Measurements from ENCODE around the gene PHYHD1. TPM values are rescaled to one million over a fixed set of nuclear protein-coding genes. Genes with fewer than 3 reads are reported as not detected.

The PHYHD1 gene
- total RNA-seq, 1 experiment from 2014 or later: not detected

GRCh38 chr9:128937310-128938165 lies 16.8 kb downstream of the PHYHD1 start:
- ChIA-PET CTCF (interaction anchor here (1.0 kb wide), 1 partner anchor 12 kb away, joined by 3 read pairs; no protein-coding TSS in a partner anchor), POLR2A (no interaction called here)
- DNase-seq (ENCODE audit: low read depth, low spot score) (no peak), ATAC-seq (no peak)
- Histone ChIP-seq H3K4me3 (ENCODE audit: low read depth in 2 of 2, low read length in 2 of 2) (no peak overlapping the region), H3K27me3 (ENCODE audit: control insufficient read depth, insufficient read depth, low read length) (no peaks in the 10 kb centered on the region), H3K36me3 (ENCODE audit: control insufficient read depth, insufficient read depth, low read length) (no peaks in the 10 kb centered on the region), H3K27ac (ENCODE audit: low read length) (no peak overlapping the region), H3K4me1 (ENCODE audit: control insufficient read depth, insufficient read depth, low read length) (no peaks in the 10 kb centered on the region), H3K9me3 (ENCODE audit: control insufficient read depth, insufficient read depth, low read depth, low read length) (no peaks in the 10 kb centered on the region)
- intact Hi-C loops (cut with micrococcal nuclease; ENCODE audit: unreplicated experiment) (no loop called here), in situ Hi-C loops (cut with HindIII; ENCODE audit: low pct_unique_long_range_greater_than_20kb, low sequenced_read_pairs) (no loop called here)
- TF ChIP-seq POLR2AphosphoS5 (IDR thresholded peaks at IDR 0.05; ENCODE audit: low read depth, low read length) (no peak), CTCF (IDR thresholded peaks at IDR 0.05) (no peak), SIN3A (IDR thresholded peaks at IDR 0.05; ENCODE audit: borderline replicate concordance, insufficient read depth, low read depth, low read length) (no peak), TCF7L2 (IDR thresholded peaks at IDR 0.05; ENCODE audit: low read depth, low read length) (no peak)
- TF ChIP-seq, protein P1, sequence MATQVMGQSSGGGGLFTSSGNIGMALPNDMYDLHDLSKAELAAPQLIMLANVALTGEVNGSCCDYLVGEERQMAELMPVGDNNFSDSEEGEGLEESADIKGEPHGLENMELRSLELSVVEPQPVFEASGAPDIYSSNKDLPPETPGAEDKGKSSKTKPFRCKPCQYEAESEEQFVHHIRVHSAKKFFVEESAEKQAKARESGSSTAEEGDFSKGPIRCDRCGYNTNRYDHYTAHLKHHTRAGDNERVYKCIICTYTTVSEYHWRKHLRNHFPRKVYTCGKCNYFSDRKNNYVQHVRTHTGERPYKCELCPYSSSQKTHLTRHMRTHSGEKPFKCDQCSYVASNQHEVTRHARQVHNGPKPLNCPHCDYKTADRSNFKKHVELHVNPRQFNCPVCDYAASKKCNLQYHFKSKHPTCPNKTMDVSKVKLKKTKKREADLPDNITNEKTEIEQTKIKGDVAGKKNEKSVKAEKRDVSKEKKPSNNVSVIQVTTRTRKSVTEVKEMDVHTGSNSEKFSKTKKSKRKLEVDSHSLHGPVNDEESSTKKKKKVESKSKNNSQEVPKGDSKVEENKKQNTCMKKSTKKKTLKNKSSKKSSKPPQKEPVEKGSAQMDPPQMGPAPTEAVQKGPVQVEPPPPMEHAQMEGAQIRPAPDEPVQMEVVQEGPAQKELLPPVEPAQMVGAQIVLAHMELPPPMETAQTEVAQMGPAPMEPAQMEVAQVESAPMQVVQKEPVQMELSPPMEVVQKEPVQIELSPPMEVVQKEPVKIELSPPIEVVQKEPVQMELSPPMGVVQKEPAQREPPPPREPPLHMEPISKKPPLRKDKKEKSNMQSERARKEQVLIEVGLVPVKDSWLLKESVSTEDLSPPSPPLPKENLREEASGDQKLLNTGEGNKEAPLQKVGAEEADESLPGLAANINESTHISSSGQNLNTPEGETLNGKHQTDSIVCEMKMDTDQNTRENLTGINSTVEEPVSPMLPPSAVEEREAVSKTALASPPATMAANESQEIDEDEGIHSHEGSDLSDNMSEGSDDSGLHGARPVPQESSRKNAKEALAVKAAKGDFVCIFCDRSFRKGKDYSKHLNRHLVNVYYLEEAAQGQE (IDR thresholded peaks at IDR 0.05; ENCODE audit: insufficient read depth in 1 of 2, low read depth in 2 of 2, low read length in 1 of 2): no peak
- no TSS peak for BruUV-seq (replicated peaks)

GRCh38 chr9:128940271-128940921 lies 19.6 kb downstream of the PHYHD1 start:
- H3K4me3 ChIP-seq (ENCODE audit: low read depth in 2 of 2, low read length in 2 of 2): no peak overlapping the region
- ATAC-seq: no peak
- H3K27ac ChIP-seq (ENCODE audit: low read length): no peak overlapping the region
- TF ChIP-seq CTCF (IDR thresholded peaks at IDR 0.05): no peak
- no peak for TF ChIP-seq POLR2AphosphoS5 (IDR thresholded peaks at IDR 0.05; ENCODE audit: low read depth, low read length)
- TF ChIP-seq SIN3A (IDR thresholded peaks at IDR 0.05; ENCODE audit: borderline replicate concordance, insufficient read depth, low read depth, low read length): no peak
- TF ChIP-seq, protein P1 (IDR thresholded peaks at IDR 0.05; ENCODE audit: insufficient read depth in 1 of 2, low read depth in 2 of 2, low read length in 1 of 2): no peak
- TF ChIP-seq TCF7L2 (IDR thresholded peaks at IDR 0.05; ENCODE audit: low read depth, low read length): no peak
- no peak for DNase-seq (ENCODE audit: low read depth, low spot score)
- CTCF ChIA-PET: no interaction called here
- in situ Hi-C loops (cut with HindIII; ENCODE audit: low pct_unique_long_range_greater_than_20kb, low sequenced_read_pairs): no loop called here
- no TSS peak for BruUV-seq (replicated peaks)
- no peaks in the 10 kb centered on the region for H3K36me3 ChIP-seq (ENCODE audit: control insufficient read depth, insufficient read depth, low read length)
- H3K4me1 ChIP-seq (ENCODE audit: control insufficient read depth, insufficient read depth, low read length): no peaks in the 10 kb centered on the region
- H3K27me3 ChIP-seq (ENCODE audit: control insufficient read depth, insufficient read depth, low read length): no peaks in the 10 kb centered on the region
- H3K9me3 ChIP-seq (ENCODE audit: control insufficient read depth, insufficient read depth, low read depth, low read length): no peaks in the 10 kb centered on the region
- POLR2A ChIA-PET: interaction anchor here (0.6 kb wide), 1 partner anchor 79 kb away, joined by 10 read pairs; no protein-coding TSS in a partner anchor
- intact Hi-C loops (cut with micrococcal nuclease; ENCODE audit: unreplicated experiment): no loop called here
